ENCODE results near the gene ELP4.

Gene ELP4

DNA sequence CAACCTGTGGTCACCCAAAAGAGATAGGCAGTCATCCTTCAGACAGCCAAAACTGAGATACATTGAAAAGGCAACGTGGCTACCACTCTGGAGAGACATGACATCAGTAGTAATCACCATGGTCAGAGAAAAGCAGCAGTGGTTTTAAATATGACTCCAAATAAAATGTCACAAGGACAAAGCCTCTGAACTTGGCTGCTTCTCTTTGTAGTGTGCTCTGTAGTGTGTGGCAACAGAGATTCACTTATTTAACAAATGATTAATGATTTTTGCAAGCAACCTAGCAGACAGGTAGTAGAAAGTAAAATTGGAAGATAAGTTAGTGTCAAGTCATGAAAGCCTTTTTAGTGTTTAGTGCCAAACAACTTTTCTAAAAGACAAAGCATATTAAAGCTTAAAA, 238.0 kb downstream of the ELP4 start:
- TF ChIP-seq SPI1 (IDR thresholded peaks at IDR 0.05; ENCODE audit: low read depth, low read length) (no peak), TAF1 (IDR thresholded peaks at IDR 0.05; ENCODE audit: low read depth, low read length) (no peak), PAX5 (IDR thresholded peaks at IDR 0.05; ENCODE audit: insufficient read depth, low read length, severe bottlenecking) (no peak), POU2F2 (IDR thresholded peaks at IDR 0.05; ENCODE audit: low read depth, low read length) (no peak), POLR2AphosphoS5 (IDR thresholded peaks at IDR 0.05; ENCODE audit: low read depth, low read length) (no peak), POLR2A (IDR thresholded peaks at IDR 0.05; ENCODE audit: low read depth, low read length) (no peak)
- no peak for DNase-seq (ENCODE audit: insufficient read length, low spot score)
- no peak for FAIRE-seq

DNA sequence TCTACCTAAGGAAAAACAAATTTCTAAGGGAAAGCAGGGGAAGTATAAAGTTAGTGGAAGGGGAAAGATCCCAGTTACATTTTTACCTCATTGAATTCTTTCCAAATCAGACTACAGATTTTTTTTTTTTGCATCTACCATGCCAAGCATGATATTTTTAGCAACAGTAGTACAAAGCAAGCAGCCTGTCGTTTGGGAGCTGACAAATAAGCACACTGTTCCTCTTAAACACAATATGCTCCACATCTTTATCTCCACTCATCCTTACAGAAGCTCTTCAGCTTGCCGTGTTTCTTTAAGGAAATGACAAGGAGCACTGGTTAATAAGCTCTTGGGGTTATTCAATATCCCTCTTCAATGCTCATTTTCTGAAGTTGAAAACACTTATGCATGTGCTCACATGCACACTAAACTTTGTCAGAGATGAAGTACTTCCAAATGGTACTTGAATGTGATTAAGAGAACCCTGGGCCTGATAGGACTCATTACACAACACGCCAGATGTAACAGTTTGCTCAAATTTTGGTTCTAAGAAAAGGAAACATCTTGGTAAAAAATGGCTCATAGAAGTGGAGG, 247.8 kb downstream of the ELP4 start:
- DNase-seq (ENCODE audit: insufficient read length, low spot score) (no peak), FAIRE-seq (no peak)
- TF ChIP-seq PAX5 (IDR thresholded peaks at IDR 0.05; ENCODE audit: insufficient read depth, low read length, severe bottlenecking): no peak
- TF ChIP-seq POLR2A (IDR thresholded peaks at IDR 0.05; ENCODE audit: low read depth, low read length): no peak
- no peak for TF ChIP-seq SPI1 (IDR thresholded peaks at IDR 0.05; ENCODE audit: low read depth, low read length)
- no peak for TF ChIP-seq TAF1 (IDR thresholded peaks at IDR 0.05; ENCODE audit: low read depth, low read length)
- TF ChIP-seq POLR2AphosphoS5 (IDR thresholded peaks at IDR 0.05; ENCODE audit: low read depth, low read length): no peak
- no peak for TF ChIP-seq POU2F2 (IDR thresholded peaks at IDR 0.05; ENCODE audit: low read depth, low read length)

DNA sequence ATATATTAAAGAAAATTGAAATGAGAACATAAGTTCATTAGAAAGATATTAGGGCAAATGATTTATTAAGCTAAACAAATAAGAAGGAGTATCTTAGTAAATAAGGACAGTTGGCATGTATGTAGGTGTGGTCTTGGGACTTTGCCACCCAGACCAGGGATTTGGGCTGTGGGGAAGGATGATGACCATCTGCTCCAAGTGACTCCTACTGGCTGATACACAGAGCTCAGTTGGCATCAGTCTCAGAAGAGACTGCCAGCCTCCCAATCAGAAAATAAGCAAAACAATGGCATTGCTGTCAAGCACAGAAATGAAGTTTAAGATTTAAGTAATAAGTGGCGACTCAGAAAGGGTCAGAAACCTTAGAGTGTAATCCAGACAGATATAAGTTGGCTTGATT, 252.1 kb downstream of the ELP4 start:
- TF ChIP-seq POU2F2 (IDR thresholded peaks at IDR 0.05; ENCODE audit: low read depth, low read length) (no peak), SPI1 (IDR thresholded peaks at IDR 0.05; ENCODE audit: low read depth, low read length) (no peak), PAX5 (IDR thresholded peaks at IDR 0.05; ENCODE audit: insufficient read depth, low read length, severe bottlenecking) (no peak), POLR2AphosphoS5 (IDR thresholded peaks at IDR 0.05; ENCODE audit: low read depth, low read length) (no peak), TAF1 (IDR thresholded peaks at IDR 0.05; ENCODE audit: low read depth, low read length) (no peak), POLR2A (IDR thresholded peaks at IDR 0.05; ENCODE audit: low read depth, low read length) (no peak)
- no peak for FAIRE-seq
- DNase-seq (ENCODE audit: insufficient read length, low spot score): no peak

DNA sequence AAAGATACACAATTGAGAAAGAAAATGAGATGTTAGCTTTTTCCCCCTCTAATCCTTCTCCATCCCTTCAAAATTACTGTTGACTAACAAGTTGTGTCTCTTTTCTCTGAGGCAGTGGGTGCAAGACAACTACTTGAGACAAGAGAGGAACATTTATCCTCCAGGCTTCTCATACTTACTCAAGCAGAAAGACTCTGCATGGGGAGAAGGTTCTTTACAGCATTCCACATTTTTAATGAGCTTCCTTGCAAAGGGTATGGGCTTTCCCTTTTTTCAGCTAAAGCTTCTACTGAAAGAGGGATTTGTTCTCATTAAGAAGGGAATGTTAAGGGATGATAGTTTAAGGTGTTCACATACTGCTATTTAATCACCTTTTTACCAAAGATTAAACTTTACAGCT, 253.7 kb downstream of the ELP4 start:
- TF ChIP-seq TAF1 (IDR thresholded peaks at IDR 0.05; ENCODE audit: low read depth, low read length) (no peak), POLR2AphosphoS5 (IDR thresholded peaks at IDR 0.05; ENCODE audit: low read depth, low read length) (no peak), PAX5 (IDR thresholded peaks at IDR 0.05; ENCODE audit: insufficient read depth, low read length, severe bottlenecking) (no peak)
- DNase-seq (ENCODE audit: insufficient read length, low spot score) (no peak), FAIRE-seq (no peak)

DNA sequence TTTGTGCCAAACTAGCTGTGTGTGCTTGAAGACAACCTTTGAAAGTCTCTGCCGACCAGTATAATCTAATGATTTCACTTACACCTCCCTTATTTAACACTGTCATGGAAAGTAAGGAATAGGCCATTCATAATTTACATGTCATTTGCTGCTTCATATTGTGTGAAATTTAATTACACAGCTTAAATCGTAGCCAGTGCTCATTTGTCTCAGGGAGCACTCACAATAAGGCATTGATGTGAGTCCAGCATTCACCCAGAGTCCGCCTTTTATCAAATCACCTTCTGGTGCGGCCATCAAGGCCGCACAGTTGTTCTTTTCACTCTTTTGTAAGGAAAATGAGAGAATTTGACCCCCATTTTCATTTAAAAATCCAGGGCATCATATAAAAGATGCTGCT, 254.7 kb downstream of the ELP4 start:
- FAIRE-seq: no peak
- TF ChIP-seq POLR2A (IDR thresholded peaks at IDR 0.05; ENCODE audit: low read depth, low read length) (no peak), POU2F2 (IDR thresholded peaks at IDR 0.05; ENCODE audit: low read depth, low read length) (no peak)
- DNase-seq (ENCODE audit: insufficient read length, low spot score): no peak

DNA sequence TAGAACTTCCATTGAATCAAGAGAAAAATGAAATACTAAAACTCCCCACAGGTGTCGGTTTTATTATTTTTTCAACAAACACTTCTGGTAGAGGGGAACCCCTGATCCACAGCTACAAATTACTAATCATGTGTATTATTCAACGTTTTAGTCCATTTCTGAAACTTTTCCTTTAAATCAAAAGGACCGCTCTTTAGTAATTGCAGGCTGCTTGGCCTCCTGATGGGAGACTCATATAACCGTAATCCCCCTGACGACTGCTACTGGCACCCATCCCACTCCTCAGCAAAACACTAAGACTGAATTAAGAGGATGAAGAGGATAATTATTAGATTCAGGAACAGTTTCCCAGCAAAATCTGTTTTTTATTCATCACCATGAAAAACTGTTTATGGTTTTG, 255.2 kb downstream of the ELP4 start:
- DNase-seq (ENCODE audit: insufficient read length, low spot score) (no peak), FAIRE-seq (no peak)
- TF ChIP-seq POLR2A (IDR thresholded peaks at IDR 0.05; ENCODE audit: low read depth, low read length) (no peak), TAF1 (IDR thresholded peaks at IDR 0.05; ENCODE audit: low read depth, low read length) (no peak), POU2F2 (IDR thresholded peaks at IDR 0.05; ENCODE audit: low read depth, low read length) (no peak), POLR2AphosphoS5 (IDR thresholded peaks at IDR 0.05; ENCODE audit: low read depth, low read length) (no peak), SPI1 (IDR thresholded peaks at IDR 0.05; ENCODE audit: low read depth, low read length) (no peak), PAX5 (IDR thresholded peaks at IDR 0.05; ENCODE audit: insufficient read depth, low read length, severe bottlenecking) (no peak)

DNA sequence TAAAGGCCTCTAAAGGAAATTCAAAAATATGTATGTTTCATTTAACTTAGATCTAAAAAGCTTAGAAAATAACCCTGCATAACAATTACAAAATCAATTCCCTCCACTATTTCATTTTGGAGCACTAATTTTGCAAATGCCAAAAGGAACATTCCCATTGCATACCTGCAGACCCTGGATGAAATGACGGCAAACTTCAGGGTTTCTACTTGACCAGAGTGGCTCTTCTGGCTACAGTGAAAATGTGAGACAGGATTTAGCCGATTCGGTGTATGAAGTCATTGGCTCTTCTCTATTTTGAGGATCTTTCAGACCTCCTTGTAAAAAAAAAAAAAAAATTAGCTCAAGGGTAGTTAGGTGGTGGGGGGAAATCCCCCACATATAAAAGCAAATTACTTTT, 257.5 kb downstream of the ELP4 start:
- DNase-seq (ENCODE audit: insufficient read length, low spot score): no peak
- TF ChIP-seq PAX5 (IDR thresholded peaks at IDR 0.05; ENCODE audit: insufficient read depth, low read length, severe bottlenecking): no peak
- no peak for TF ChIP-seq POU2F2 (IDR thresholded peaks at IDR 0.05; ENCODE audit: low read depth, low read length)
- no peak for TF ChIP-seq SPI1 (IDR thresholded peaks at IDR 0.05; ENCODE audit: low read depth, low read length)
- TF ChIP-seq TAF1 (IDR thresholded peaks at IDR 0.05; ENCODE audit: low read depth, low read length): no peak
- TF ChIP-seq POLR2AphosphoS5 (IDR thresholded peaks at IDR 0.05; ENCODE audit: low read depth, low read length): no peak
- TF ChIP-seq POLR2A (IDR thresholded peaks at IDR 0.05; ENCODE audit: low read depth, low read length): no peak
- no peak for FAIRE-seq

DNA sequence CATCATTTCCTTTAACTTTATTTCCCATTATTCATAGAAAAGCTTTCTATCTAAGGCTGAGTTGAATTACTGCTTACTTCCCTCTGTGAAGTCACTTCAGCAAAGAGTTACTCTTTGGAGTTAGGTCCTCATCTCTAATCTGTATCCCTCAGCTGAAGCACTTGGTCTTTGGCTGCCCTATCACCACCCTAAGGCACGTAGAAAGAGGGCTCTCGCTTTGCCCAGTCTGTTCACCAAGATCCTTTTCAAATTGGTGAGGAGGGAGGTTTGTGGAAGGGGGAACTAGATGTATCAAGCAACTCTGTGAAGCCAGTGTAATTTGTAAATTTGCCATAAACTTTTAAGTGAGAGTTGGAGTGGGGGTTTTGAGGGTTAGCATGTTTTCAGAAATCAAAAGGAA, 258.1 kb downstream of the ELP4 start:
- no peak for TF ChIP-seq POU2F2 (IDR thresholded peaks at IDR 0.05; ENCODE audit: low read depth, low read length)
- TF ChIP-seq PAX5 (IDR thresholded peaks at IDR 0.05; ENCODE audit: insufficient read depth, low read length, severe bottlenecking): no peak
- no peak for DNase-seq (ENCODE audit: insufficient read length, low spot score)
- FAIRE-seq: no peak

DNA sequence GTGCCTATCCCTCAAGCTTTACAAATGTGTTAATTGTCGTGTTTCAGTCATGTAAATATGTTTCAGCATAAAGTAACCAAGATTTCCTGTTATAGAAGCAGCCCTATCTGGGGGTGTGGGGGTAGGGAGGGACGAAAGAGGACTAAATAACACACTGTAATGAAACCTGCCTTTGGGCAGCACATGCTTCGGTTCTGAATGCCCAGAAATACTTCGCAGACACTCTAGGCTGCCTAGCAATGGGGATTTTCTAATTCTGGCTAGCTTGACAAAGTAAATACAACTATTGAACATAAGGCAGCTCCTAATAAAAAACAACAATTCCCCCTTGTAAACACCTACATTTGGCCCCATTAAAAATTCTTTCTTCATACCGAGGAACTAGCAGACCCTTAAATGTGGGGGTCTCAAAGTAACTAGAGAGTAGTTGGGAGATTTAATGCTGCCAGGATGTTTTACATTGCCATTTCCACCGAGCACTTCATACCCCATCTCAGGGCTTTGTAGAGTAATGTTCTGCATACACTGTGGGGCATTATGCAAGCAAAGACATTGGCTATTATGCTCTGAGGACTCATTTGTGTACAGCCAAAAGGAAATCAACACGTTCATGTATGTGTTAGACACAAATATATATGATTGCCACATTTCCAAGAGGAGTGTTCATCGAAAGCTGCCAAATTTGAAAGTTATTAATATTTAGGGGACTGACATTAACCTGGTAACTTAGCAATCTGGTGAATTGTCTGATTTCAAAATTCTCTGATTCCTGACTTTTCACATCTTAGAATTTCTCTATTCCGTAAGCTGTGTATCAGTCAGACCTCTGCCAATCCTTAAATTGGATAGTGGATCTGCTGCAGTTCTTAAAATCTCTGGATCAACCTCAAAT, 259.4 kb downstream of the ELP4 start:
- no peak for TF ChIP-seq POLR2A (IDR thresholded peaks at IDR 0.05; ENCODE audit: low read depth, low read length)
- TF ChIP-seq POLR2AphosphoS5 (IDR thresholded peaks at IDR 0.05; ENCODE audit: low read depth, low read length): no peak
- TF ChIP-seq POU2F2 (IDR thresholded peaks at IDR 0.05; ENCODE audit: low read depth, low read length): no peak
- TF ChIP-seq TAF1 (IDR thresholded peaks at IDR 0.05; ENCODE audit: low read depth, low read length): no peak
- TF ChIP-seq PAX5 (IDR thresholded peaks at IDR 0.05; ENCODE audit: insufficient read depth, low read length, severe bottlenecking): no peak
- no peak for TF ChIP-seq SPI1 (IDR thresholded peaks at IDR 0.05; ENCODE audit: low read depth, low read length)
- no peak for FAIRE-seq
- DNase-seq (ENCODE audit: insufficient read length, low spot score): no peak
